NCI-H2081 (cell line): ENCODE measurements around the gene SHF.
"Not testable (repeated sequence)": the region's sequence is repeated elsewhere in the genome, so short reads cannot be mapped to it uniquely, and the experiment has no call there.

ENCODE experiments used
- DNase-seq, 2 experiments: peaks; one replicate each; lab custom pipeline; 2025; lab: John Stamatoyannopoulos, UW

The SHF gene

GRCh38 chr15:45146405-45146804 is 41.4 kb downstream of the SHF start:
- DNase-seq: no peak

GRCh38 chr15:45144775-45145174 is 43.0 kb downstream of the SHF start:
- DNase-seq: no peak

- no peak for DNase-seq
Observed at GRCh38 chr15:45143946-45144345, 43.8 kb downstream of the SHF start.

- DNase-seq: no peak
Observed at GRCh38 chr15:45143056-45143455, 44.7 kb downstream of the SHF start.

GRCh38 chr15:45141386-45141785 is 46.4 kb downstream of the SHF start:
- DNase-seq: no peak

- no peak for DNase-seq
Observed at GRCh38 chr15:45140557-45141250, 47.1 kb downstream of the SHF start.

- DNase-seq: no peak
Observed at GRCh38 chr15:45139770-45140169, 48.0 kb downstream of the SHF start.

- no peak for DNase-seq
Observed at GRCh38 chr15:45138814-45139765, 48.7 kb downstream of the SHF start.

- no peak for DNase-seq
Observed at GRCh38 chr15:45137703-45138102, 50.1 kb downstream of the SHF start.

GRCh38 chr15:45136378-45136764 is 51.4 kb downstream of the SHF start:
- no peak for DNase-seq

GRCh38 chr15:45135705-45136377 is 51.9 kb downstream of the SHF start:
- DNase-seq: not testable (repeated sequence)

- no peak for DNase-seq
Observed at GRCh38 chr15:45134682-45135604, 52.8 kb downstream of the SHF start.

- no peak for DNase-seq
Observed at GRCh38 chr15:45134046-45134445, 53.7 kb downstream of the SHF start.

- no peak for DNase-seq
Observed at GRCh38 chr15:45133561-45133920, 54.2 kb downstream of the SHF start.

GRCh38 chr15:45132844-45133560 is 54.8 kb downstream of the SHF start:
- no peak for DNase-seq

- no peak for DNase-seq
Observed at GRCh38 chr15:45131510-45131909, 56.3 kb downstream of the SHF start.

GRCh38 chr15:45130291-45131000 is 57.3 kb downstream of the SHF start:
- no peak for DNase-seq

- DNase-seq: no peak
Observed at GRCh38 chr15:45129651-45130129, 58.1 kb downstream of the SHF start, which contains the start of the genes DUOX1 and DUOXA1. DUOX1 (plus strand) TSS chr15:45129994; CDS start chr15:45131967, 1,973 bp downstream. DUOXA1 (minus strand) TSS chr15:45129879; CDS start chr15:45123014, 6,865 bp downstream.

GRCh38 chr15:45128971-45129639 is 58.7 kb downstream of the SHF start:
- DNase-seq: no peak
